Neuron (in vitro differentiated cells): Measurements from ENCODE around the gene SV2C.

Experiments used
- H2AFZ ChIP-seq: one replicate; pipeline ENCODE4 v1.6.1; 2013; ENCODE audit warnings: low read depth, mild to moderate bottlenecking, inconsistent platforms, low read length, moderate library complexity
- H3K27me3 ChIP-seq: one replicate; pipeline ENCODE4 v1.6.1; 2013; ENCODE audit warnings: low read length; ENCODE audit not compliant: insufficient read depth
- H3K36me3 ChIP-seq: one replicate; pipeline ENCODE4 v1.6.1; 2013; ENCODE audit warnings: low read length; ENCODE audit not compliant: insufficient read depth
- H3K4me1 ChIP-seq: one replicate; pipeline ENCODE4 v1.6.1; 2013; ENCODE audit warnings: low read length; ENCODE audit not compliant: insufficient read depth
- H3K4me3 ChIP-seq: 2 replicates; pipeline ENCODE4 v1.5.1; 2013; ENCODE audit warnings: mild to moderate bottlenecking, low read length, moderate library complexity
- H3K9me3 ChIP-seq: one replicate; pipeline ENCODE4 v1.6.1; 2013; ENCODE audit warnings: low read length

Gene SV2C

GRCh38 chr5:76204191-76204590, 121.0 kb downstream of the SV2C start:
- H2AFZ ChIP-seq = no peak overlapping the region
- no peak overlapping the region for H3K4me3 ChIP-seq
- H3K36me3 ChIP-seq = no peaks in the 10 kb centered on the region
- H3K9me3 ChIP-seq = no peaks in the 10 kb centered on the region
- H3K27me3 ChIP-seq = no peaks in the 10 kb centered on the region
- H3K4me1 ChIP-seq = no peaks in the 10 kb centered on the region

- Histone ChIP-seq H3K9me3 (no peaks in the 10 kb centered on the region), H3K27me3 (no peaks in the 10 kb centered on the region), H3K4me1 (no peaks in the 10 kb centered on the region), H2AFZ (no peak overlapping the region), H3K36me3 (no peaks in the 10 kb centered on the region), H3K4me3 (no peak overlapping the region)
These were observed 121.5 kb downstream of the SV2C start for GRCh38 chr5:76204713-76205112.

- Histone ChIP-seq H3K27me3 (no peaks in the 10 kb centered on the region), H3K4me1 (no peaks in the 10 kb centered on the region), H3K36me3 (no peaks in the 10 kb centered on the region), H3K4me3 (no peak overlapping the region), H3K9me3 (no peaks in the 10 kb centered on the region), H2AFZ (no peak overlapping the region)
These were observed 123.9 kb downstream of the SV2C start for GRCh38 chr5:76207120-76207519.

- Histone ChIP-seq H3K27me3 (no peaks in the 10 kb centered on the region), H3K36me3 (no peaks in the 10 kb centered on the region), H3K9me3 (no peaks in the 10 kb centered on the region), H2AFZ (no peak overlapping the region), H3K4me3 (no peak overlapping the region), H3K4me1 (no peaks in the 10 kb centered on the region)
These were observed 126.1 kb downstream of the SV2C start for GRCh38 chr5:76209297-76209696.

GRCh38 chr5:76210946-76211345, 127.8 kb downstream of the SV2C start:
- Histone ChIP-seq H3K27me3 (no peaks in the 10 kb centered on the region), H3K4me1 (no peaks in the 10 kb centered on the region), H2AFZ (no peak overlapping the region), H3K9me3 (no peaks in the 10 kb centered on the region), H3K36me3 (no peaks in the 10 kb centered on the region), H3K4me3 (no peak overlapping the region)

- Histone ChIP-seq H3K4me1 (no peaks in the 10 kb centered on the region), H3K4me3 (no peak overlapping the region), H3K9me3 (no peaks in the 10 kb centered on the region), H3K27me3 (no peaks in the 10 kb centered on the region), H2AFZ (no peak overlapping the region), H3K36me3 (no peaks in the 10 kb centered on the region)
These were observed 130.7 kb downstream of the SV2C start for GRCh38 chr5:76213858-76214257.

GRCh38 chr5:76216748-76217147, 133.6 kb downstream of the SV2C start:
- no peak overlapping the region for H3K4me3 ChIP-seq
- H3K36me3 ChIP-seq = no peaks in the 10 kb centered on the region
- H3K4me1 ChIP-seq = no peaks in the 10 kb centered on the region
- no peaks in the 10 kb centered on the region for H3K9me3 ChIP-seq
- no peaks in the 10 kb centered on the region for H3K27me3 ChIP-seq
- H2AFZ ChIP-seq = no peak overlapping the region

GRCh38 chr5:76219636-76220035, 136.5 kb downstream of the SV2C start:
- Histone ChIP-seq H3K9me3 (no peaks in the 10 kb centered on the region), H2AFZ (no peak overlapping the region), H3K27me3 (no peaks in the 10 kb centered on the region), H3K4me1 (no peaks in the 10 kb centered on the region), H3K4me3 (no peak overlapping the region), H3K36me3 (no peaks in the 10 kb centered on the region)

GRCh38 chr5:76221311-76221710, 138.1 kb downstream of the SV2C start:
- no peak overlapping the region for H2AFZ ChIP-seq
- H3K27me3 ChIP-seq = no peaks in the 10 kb centered on the region
- no peaks in the 10 kb centered on the region for H3K36me3 ChIP-seq
- no peaks in the 10 kb centered on the region for H3K9me3 ChIP-seq
- no peak overlapping the region for H3K4me3 ChIP-seq
- no peaks in the 10 kb centered on the region for H3K4me1 ChIP-seq

- no peaks in the 10 kb centered on the region for H3K36me3 ChIP-seq
- no peaks in the 10 kb centered on the region for H3K27me3 ChIP-seq
- no peak overlapping the region for H3K4me3 ChIP-seq
- H2AFZ ChIP-seq = no peak overlapping the region
- no peaks in the 10 kb centered on the region for H3K9me3 ChIP-seq
- no peaks in the 10 kb centered on the region for H3K4me1 ChIP-seq
These were observed 139.1 kb downstream of the SV2C start for GRCh38 chr5:76222318-76222717.

- no peaks in the 10 kb centered on the region for H3K4me1 ChIP-seq
- H3K4me3 ChIP-seq = no peak overlapping the region
- H2AFZ ChIP-seq = no peak overlapping the region
- H3K9me3 ChIP-seq = no peaks in the 10 kb centered on the region
- no peaks in the 10 kb centered on the region for H3K36me3 ChIP-seq
- no peaks in the 10 kb centered on the region for H3K27me3 ChIP-seq
These were observed 140.5 kb downstream of the SV2C start for GRCh38 chr5:76223696-76224095.

- H3K27me3 ChIP-seq = no peaks in the 10 kb centered on the region
- no peak overlapping the region for H2AFZ ChIP-seq
- no peak overlapping the region for H3K4me3 ChIP-seq
- no peaks in the 10 kb centered on the region for H3K9me3 ChIP-seq
- no peaks in the 10 kb centered on the region for H3K4me1 ChIP-seq
- H3K36me3 ChIP-seq = no peaks in the 10 kb centered on the region
These were observed 141.7 kb downstream of the SV2C start for GRCh38 chr5:76224898-76225297.

GRCh38 chr5:76225336-76225735, 142.2 kb downstream of the SV2C start:
- Histone ChIP-seq H3K4me3 (no peak overlapping the region), H3K4me1 (no peaks in the 10 kb centered on the region), H2AFZ (no peak overlapping the region), H3K9me3 (no peaks in the 10 kb centered on the region), H3K36me3 (no peaks in the 10 kb centered on the region), H3K27me3 (no peaks in the 10 kb centered on the region)

- no peak overlapping the region for H3K4me3 ChIP-seq
- no peaks in the 10 kb centered on the region for H3K4me1 ChIP-seq
- no peaks in the 10 kb centered on the region for H3K9me3 ChIP-seq
- no peaks in the 10 kb centered on the region for H3K36me3 ChIP-seq
- H2AFZ ChIP-seq = no peak overlapping the region
- H3K27me3 ChIP-seq = no peaks in the 10 kb centered on the region
These were observed 146.7 kb downstream of the SV2C start for GRCh38 chr5:76229900-76230299.
